SK-N-SH (cell line): ENCODE measurements around the gene RPP14. TPM values are rescaled to one million over a fixed set of nuclear protein-coding genes. Genes with fewer than 3 reads are reported as not detected.
A peak's percentile ranks its signal among the peaks of the same experiment; 100 is the strongest.

Experiments
- CTCF ChIA-PET: fragments of 300-600, 350-600 bp; formaldehyde crosslinking; extraction: SDS; loops from one replicate; lab custom pipeline; 2021; lab: Yijun Ruan, JAX
- POLR2A ChIA-PET: fragments of 350-600 bp; sonication (Branson Sonifier 250); formaldehyde crosslinking; extraction: SDS; loops from one replicate; lab custom pipeline; 2020; ENCODE audit warnings: antibody characterized with exemption, inconsistent platforms; lab: Yijun Ruan, JAX
- DNase-seq: peaks from one replicate; pipeline ENCODE4 v3.0.0; 2012
- H2AFZ ChIP-seq: fragments of 200-600 bp; sonication (generic); 2 replicates; pipeline ENCODE4 v1.8.1; 2016; ENCODE audit warnings: antibody characterized with exemption, mild to moderate bottlenecking, low read depth
- H3F3A ChIP-seq: fragments of 200-600 bp; sonication (generic); replicated peaks from 2 replicates; pipeline ENCODE3; 2016; ENCODE audit warnings: antibody characterized with exemption, mild to moderate bottlenecking; ENCODE audit not compliant: insufficient read depth
- H3K27ac ChIP-seq, 2 experiments: fragments of 200-500 bp in 1 of 2; fragments of 200-600 bp in 1 of 2; sonication (Bioruptor generic) in 1 of 2; sonication (generic), shearing (Covaris generic) in 1 of 2; 2 replicates each; pipeline versions ENCODE4 v1.5.1 to v1.6.1; 2014 to 2016; ENCODE audit warnings: low read depth in 2 of 2, inconsistent platforms in 1 of 2, low read length in 1 of 2, mild to moderate bottlenecking in 1 of 2, mixed read lengths in 1 of 2
- H3K27me3 ChIP-seq: fragments of 200-600 bp; sonication (generic), shearing (Covaris generic); 2 replicates; pipeline ENCODE4 v1.6.1; 2016; ENCODE audit warnings: mixed run types; ENCODE audit not compliant: insufficient read depth
- H3K36me3 ChIP-seq, 2 experiments: fragments of 200-500 bp in 1 of 2; fragments of 200-600 bp in 1 of 2; sonication (Bioruptor generic) in 1 of 2; sonication (generic) in 1 of 2; replicated peaks in 1 of 2; 2 replicates each; pipeline versions ENCODE3 to v1.5.1; 2014 to 2016; ENCODE audit warnings: low read length in 1 of 2, mild to moderate bottlenecking in 1 of 2; ENCODE audit not compliant: insufficient read depth in 2 of 2, control insufficient read depth in 1 of 2
- H3K4me1 ChIP-seq, 2 experiments: fragments of 200-500 bp in 1 of 2; fragments of 200-600 bp in 1 of 2; sonication (Bioruptor generic) in 1 of 2; sonication (generic), shearing (Covaris generic) in 1 of 2; 2 replicates each; pipeline versions ENCODE4 v1.5.1 to v1.6.1; 2014 to 2016; ENCODE audit warnings: low read depth in 1 of 2, low read length in 1 of 2, mixed run types in 1 of 2; ENCODE audit not compliant: insufficient read depth in 2 of 2, control insufficient read depth in 1 of 2
- H3K4me2 ChIP-seq: fragments of 200-600 bp; sonication (generic), shearing (Covaris generic); 2 replicates; pipeline ENCODE4 v1.6.1; 2017; ENCODE audit warnings: mixed run types
- H3K4me3 ChIP-seq, 2 experiments: fragments of 200-500 bp in 1 of 2; fragments of 200-600 bp in 1 of 2; sonication (Bioruptor generic) in 1 of 2; sonication (generic), shearing (Covaris generic) in 1 of 2; 2 replicates each; pipeline versions ENCODE4 v1.5.1 to v1.8.1; 2014 to 2016; ENCODE audit warnings: low read depth in 2 of 2, inconsistent platforms in 1 of 2, low read length in 1 of 2, mild to moderate bottlenecking in 1 of 2, mixed read lengths in 1 of 2, moderate library complexity in 1 of 2
- H3K79me2 ChIP-seq: fragments of 200-600 bp; sonication (generic); 2 replicates; pipeline ENCODE4 v1.8.1; 2017; ENCODE audit warnings: mild to moderate bottlenecking; ENCODE audit not compliant: insufficient read depth
- H3K9ac ChIP-seq: fragments of 200-600 bp; sonication (generic); 2 replicates; pipeline ENCODE4 v1.6.1; 2017; ENCODE audit warnings: mixed run types
- H3K9me2 ChIP-seq: fragments of 200-600 bp; sonication (generic); 2 replicates; pipeline ENCODE4 v1.6.1; 2017; ENCODE audit warnings: mixed run types
- H3K9me3 ChIP-seq: fragments of 200-600 bp; sonication (generic); 2 replicates; pipeline ENCODE4 v1.6.1; 2017; ENCODE audit warnings: mixed run types, mild to moderate bottlenecking, moderate library complexity
- H4K20me1 ChIP-seq: fragments of 200-600 bp; sonication (generic); 2 replicates; pipeline ENCODE4 v1.6.1; 2017; ENCODE audit warnings: mild to moderate bottlenecking, mixed run types; ENCODE audit not compliant: insufficient read depth
- CHD2 ChIP-seq: fragments of 150-350 bp; IDR thresholded peaks from 2 replicates; pipeline ENCODE4 v1.6.1; 2018; ENCODE audit warnings: low read length; ENCODE audit not compliant: partially characterized antibody
- EZH2phosphoT487 ChIP-seq: fragments of 200-600 bp; sonication (generic); IDR thresholded peaks from 2 replicates; pipeline ENCODE4 v1.6.1; 2017; ENCODE audit warnings: low read depth, mixed run types, mild to moderate bottlenecking, antibody characterized with exemption, moderate library complexity, borderline replicate concordance
- FOSL2 ChIP-seq: IDR thresholded peaks from 2 replicates; pipeline ENCODE4 v1.4.0; 2012; ENCODE audit warnings: low read depth, mild to moderate bottlenecking, moderate library complexity, borderline replicate concordance
- FOXM1 ChIP-seq: IDR thresholded peaks from 2 replicates; pipeline ENCODE4 v1.4.0; 2012; ENCODE audit warnings: low read depth, mild to moderate bottlenecking
- GATA2 ChIP-seq: sonication (generic); formaldehyde crosslinking; IDR thresholded peaks from 2 replicates; pipeline ENCODE4 v1.5.0; 2020; ENCODE audit warnings: mild to moderate bottlenecking, missing genetic modification reagents
- MEF2A ChIP-seq: IDR thresholded peaks from 2 replicates; pipeline ENCODE4 v1.4.0; 2012; ENCODE audit warnings: low read depth, borderline replicate concordance
- NFIC ChIP-seq: IDR thresholded peaks from 2 replicates; pipeline ENCODE4 v1.4.0; 2012; ENCODE audit warnings: borderline replicate concordance
- POLR2AphosphoS5 ChIP-seq: IDR thresholded peaks from 2 replicates; pipeline ENCODE4 v1.6.1; 2012; ENCODE audit warnings: low read depth, low read length
- RAD21 ChIP-seq: IDR thresholded peaks from 2 replicates; pipeline ENCODE4 v1.6.1; 2012; ENCODE audit warnings: mild to moderate bottlenecking, low read length
- RFX5 ChIP-seq: IDR thresholded peaks from 2 replicates; pipeline ENCODE4 v1.6.1; 2012; ENCODE audit warnings: mild to moderate bottlenecking, improper control_type of control experiment, low read length
- RXRA ChIP-seq: IDR thresholded peaks from 2 replicates; pipeline ENCODE4 v1.4.0; 2012; ENCODE audit warnings: low read depth, mild to moderate bottlenecking, borderline replicate concordance
- YY1 ChIP-seq: IDR thresholded peaks from 2 replicates; pipeline ENCODE4 v1.4.0; 2012; ENCODE audit warnings: low read depth, mild to moderate bottlenecking
- WGBS: methylation state at CpG from one replicate; pipeline ENCODE4 v1.1.6; 2017; ENCODE audit warnings: low lambda C conversion rate; 5-methylcytosine and 5-hydroxymethylcytosine counted together
- polyA plus RNA-seq, 3 experiments: library from polyadenylated mRNA; depleted of rRNA; stranded (reverse); fragments of >200 nt; gene quantifications; 2 replicates each; pipeline ENCODE4 v1.2.3, GENCODE V29; 2012
- TF ChIP-seq, protein P1 (sequence below): IDR thresholded peaks from 2 replicates; pipeline ENCODE4 v1.4.0; 2012; ENCODE audit warnings: low read depth, borderline replicate concordance
- TF ChIP-seq, protein P2 (sequence below): fragments of 150-350 bp; IDR thresholded peaks from 2 replicates; pipeline ENCODE4 v1.6.1; 2017; ENCODE audit warnings: antibody characterized with exemption, low read length, low read depth, borderline replicate concordance
- TF ChIP-seq, protein P3 (sequence below): IDR thresholded peaks from 2 replicates; pipeline ENCODE4; 2012

The RPP14 gene
- polyA plus RNA-seq, 1 of the 3 experiments (the other 2 are of a cell fraction), result 8.3 TPM

DNA sequence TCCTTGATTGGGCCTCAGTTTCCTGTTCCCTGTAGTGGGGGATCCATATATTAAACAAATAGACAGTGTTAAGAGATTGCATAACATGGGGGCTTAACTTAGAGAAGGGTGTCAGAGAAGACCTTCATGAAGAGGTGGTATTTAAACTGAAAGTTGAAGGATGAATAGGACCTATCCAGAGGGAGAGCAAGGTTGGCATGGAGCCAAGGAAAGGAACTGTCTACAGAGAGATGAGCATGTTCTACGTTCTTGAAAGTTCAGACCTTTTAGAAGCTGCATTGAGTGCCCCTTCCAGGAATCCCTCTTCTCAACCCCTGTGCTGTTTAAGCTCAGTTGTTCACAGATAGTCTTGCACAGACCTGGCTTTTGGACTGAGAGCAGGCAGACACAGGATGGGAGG lies 2.7 kb downstream of the RPP14 start:
- TF ChIP-seq NFIC (peak; percentile 51; the same call in 1 of the 2 replicates), FOSL2 (no peak)
- H3K9me3 ChIP-seq, result no peaks in the 10 kb centered on the region
- POLR2A ChIA-PET, result no interaction called here
- H3K36me3 ChIP-seq, result peaks cover 21 to 43% of the 10 kb centered on the region in 2 experiments
- H3K27ac ChIP-seq, result no peak overlapping the region
- peaks cover 32% of the 10 kb centered on the region for H4K20me1 ChIP-seq
- peaks cover 8 to 14% of the 10 kb centered on the region in 2 experiments; a peak in 3 of 4 replicates for H3K4me1 ChIP-seq
- peaks cover 3% of the 10 kb centered on the region for H3F3A ChIP-seq
- 80% methylated on average over 1 of the region's 1 CpG for WGBS
- no peak overlapping the region for H2AFZ ChIP-seq
- CTCF ChIA-PET, result interaction anchor here (0.8 to 6.0 kb wide), 13 partner anchors 10 to 321 kb away, joined by 3 to 48 read pairs (median 15); partner anchors contain the start of gene KCTD6
- DNase-seq, result no peak
- peaks cover 70% of the 10 kb centered on the region for H3K79me2 ChIP-seq
- no peaks in the 10 kb centered on the region for H3K27me3 ChIP-seq
- H3K4me3 ChIP-seq, result no peak overlapping the region
- no peaks in the 10 kb centered on the region for H3K9me2 ChIP-seq
- H3K4me2 ChIP-seq, result peak overlapping the region; percentile 80
- H3K9ac ChIP-seq, result peak overlapping the region; percentile 10; the same call in 1 of the 2 replicates

DNA sequence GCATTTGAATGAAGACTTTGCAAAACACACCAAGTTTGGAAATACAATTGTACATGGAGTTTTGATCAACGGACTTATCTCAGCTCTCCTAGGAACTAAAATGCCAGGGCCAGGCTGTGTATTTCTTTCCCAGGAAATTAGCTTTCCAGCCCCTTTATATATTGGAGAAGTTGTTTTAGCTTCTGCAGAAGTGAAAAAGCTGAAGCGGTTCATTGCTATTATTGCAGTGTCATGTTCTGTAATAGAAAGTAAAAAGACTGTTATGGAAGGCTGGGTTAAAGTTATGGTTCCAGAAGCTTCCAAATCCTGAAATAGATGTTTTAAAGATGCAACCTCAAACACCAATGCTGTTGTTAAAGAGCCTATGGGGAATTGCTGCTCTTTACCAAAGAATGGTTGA lies 11.8 kb downstream of the RPP14 start:
- Histone ChIP-seq H3F3A (peaks cover 16% of the 10 kb centered on the region), H3K9ac (no peak overlapping the region), H3K4me3 (no peak overlapping the region), H3K4me2 (no peak overlapping the region), H4K20me1 (no peaks in the 10 kb centered on the region), H3K27ac (no peak overlapping the region), H2AFZ (no peak overlapping the region), H3K4me1 (no peaks in the 10 kb centered on the region), H3K36me3 (peaks cover 47 to 55% of the 10 kb centered on the region in 2 experiments), H3K27me3 (no peaks in the 10 kb centered on the region), H3K79me2 (peaks cover 24% of the 10 kb centered on the region), H3K9me3 (no peaks in the 10 kb centered on the region), H3K9me2 (no peaks in the 10 kb centered on the region)
- TF ChIP-seq POLR2AphosphoS5 (no peak), NFIC (no peak), RAD21 (no peak), FOSL2 (no peak), RFX5 (no peak), YY1 (no peak)
- TF ChIP-seq, protein P1, sequence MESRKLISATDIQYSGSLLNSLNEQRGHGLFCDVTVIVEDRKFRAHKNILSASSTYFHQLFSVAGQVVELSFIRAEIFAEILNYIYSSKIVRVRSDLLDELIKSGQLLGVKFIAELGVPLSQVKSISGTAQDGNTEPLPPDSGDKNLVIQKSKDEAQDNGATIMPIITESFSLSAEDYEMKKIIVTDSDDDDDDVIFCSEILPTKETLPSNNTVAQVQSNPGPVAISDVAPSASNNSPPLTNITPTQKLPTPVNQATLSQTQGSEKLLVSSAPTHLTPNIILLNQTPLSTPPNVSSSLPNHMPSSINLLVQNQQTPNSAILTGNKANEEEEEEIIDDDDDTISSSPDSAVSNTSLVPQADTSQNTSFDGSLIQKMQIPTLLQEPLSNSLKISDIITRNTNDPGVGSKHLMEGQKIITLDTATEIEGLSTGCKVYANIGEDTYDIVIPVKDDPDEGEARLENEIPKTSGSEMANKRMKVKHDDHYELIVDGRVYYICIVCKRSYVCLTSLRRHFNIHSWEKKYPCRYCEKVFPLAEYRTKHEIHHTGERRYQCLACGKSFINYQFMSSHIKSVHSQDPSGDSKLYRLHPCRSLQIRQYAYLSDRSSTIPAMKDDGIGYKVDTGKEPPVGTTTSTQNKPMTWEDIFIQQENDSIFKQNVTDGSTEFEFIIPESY, result no peak
- ChIA-PET CTCF (interaction anchor here (1.0 to 2.8 kb wide), 6 partner anchors 9 to 214 kb away, joined by 4 to 22 read pairs (median 6); partner anchors contain the start of genes HTD2, KCTD6 and RPP14), POLR2A (no interaction called here)
- 100% methylated on average over 2 of the region's 2 CpGs for WGBS
- no peak for DNase-seq

DNA sequence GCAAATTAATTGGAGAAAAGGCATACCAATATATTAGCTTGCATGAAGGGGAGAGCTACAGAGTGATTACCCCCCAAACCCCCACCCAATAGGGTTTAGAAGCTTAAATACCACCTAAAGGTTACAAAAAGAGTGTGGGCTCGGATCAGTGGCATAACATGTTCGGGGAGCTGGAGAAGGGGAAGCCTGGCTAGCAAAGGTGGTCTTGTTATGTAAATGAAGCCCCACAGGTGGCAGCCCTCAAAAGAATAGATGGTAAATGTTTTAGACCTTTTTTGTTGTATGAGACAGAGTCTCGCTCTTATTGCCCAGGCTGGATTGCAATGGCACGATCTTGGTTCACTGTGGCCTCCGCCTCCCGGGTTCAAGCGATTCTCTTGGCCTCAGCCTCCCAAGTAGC lies 15.7 kb downstream of the RPP14 start:
- 96% methylated on average over 7 of the region's 7 CpGs for WGBS
- no peak overlapping the region for H3K4me2 ChIP-seq
- TF ChIP-seq YY1 (no peak), MEF2A (no peak), EZH2phosphoT487 (no peak), FOXM1 (no peak), RAD21 (no peak), RXRA (no peak), CHD2 (no peak), GATA2 (CRISPR knock-in tag) (no peak)
- TF ChIP-seq, protein P2, sequence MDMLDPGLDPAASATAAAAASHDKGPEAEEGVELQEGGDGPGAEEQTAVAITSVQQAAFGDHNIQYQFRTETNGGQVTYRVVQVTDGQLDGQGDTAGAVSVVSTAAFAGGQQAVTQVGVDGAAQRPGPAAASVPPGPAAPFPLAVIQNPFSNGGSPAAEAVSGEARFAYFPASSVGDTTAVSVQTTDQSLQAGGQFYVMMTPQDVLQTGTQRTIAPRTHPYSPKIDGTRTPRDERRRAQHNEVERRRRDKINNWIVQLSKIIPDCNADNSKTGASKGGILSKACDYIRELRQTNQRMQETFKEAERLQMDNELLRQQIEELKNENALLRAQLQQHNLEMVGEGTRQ, result no peak
- TF ChIP-seq, protein P3, sequence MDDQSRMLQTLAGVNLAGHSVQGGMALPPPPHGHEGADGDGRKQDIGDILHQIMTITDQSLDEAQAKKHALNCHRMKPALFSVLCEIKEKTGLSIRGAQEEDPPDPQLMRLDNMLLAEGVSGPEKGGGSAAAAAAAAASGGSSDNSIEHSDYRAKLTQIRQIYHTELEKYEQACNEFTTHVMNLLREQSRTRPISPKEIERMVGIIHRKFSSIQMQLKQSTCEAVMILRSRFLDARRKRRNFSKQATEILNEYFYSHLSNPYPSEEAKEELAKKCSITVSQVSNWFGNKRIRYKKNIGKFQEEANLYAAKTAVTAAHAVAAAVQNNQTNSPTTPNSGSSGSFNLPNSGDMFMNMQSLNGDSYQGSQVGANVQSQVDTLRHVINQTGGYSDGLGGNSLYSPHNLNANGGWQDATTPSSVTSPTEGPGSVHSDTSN, result no peak
- TF ChIP-seq, protein P1, result no peak

More for the DNA sequence above, 15.7 kb downstream of the RPP14 start:
- Histone ChIP-seq H3F3A (peaks cover 22% of the 10 kb centered on the region), H3K4me3 (no peak overlapping the region), H3K4me1 (peaks cover 0 to 8% of the 10 kb centered on the region in 2 experiments; a peak in 1 of 4 replicates), H2AFZ (no peak overlapping the region), H4K20me1 (no peaks in the 10 kb centered on the region), H3K9me2 (no peaks in the 10 kb centered on the region), H3K27ac (no peak overlapping the region), H3K79me2 (no peaks in the 10 kb centered on the region), H3K36me3 (peaks cover 26% of the 10 kb centered on the region in 2 experiments), H3K9ac (no peak overlapping the region), H3K27me3 (no peaks in the 10 kb centered on the region), H3K9me3 (no peaks in the 10 kb centered on the region)
- ChIA-PET CTCF (interaction anchor here (0.7 to 3.0 kb wide), 13 partner anchors 14 to 210 kb away, joined by 3 to 25 read pairs (median 3); partner anchors contain the start of genes ABHD6, HTD2, KCTD6 and RPP14), POLR2A (no interaction called here)
- DNase-seq, result no peak
